Measurements from ENCODE around the gene ZNF77. TPM values are rescaled to one million over a fixed set of nuclear protein-coding genes. Genes with fewer than 3 reads are reported as not detected.
"Not testable (repeated sequence)": the region's sequence is repeated elsewhere in the genome, so short reads cannot be mapped to it uniquely, and the experiment has no call there.

Gene ZNF77
- total and polyA plus RNA-seq, 5 donors, result 2.1 to 4.0 (median 2.3) TPM

GRCh38 chr19:2974342-2975041 is 29.7 kb upstream of the ZNF77 start:
- Histone ChIP-seq H3K4me1 (ENCODE audit: control insufficient read depth, insufficient read depth, low read length) (peaks cover 5% of the 10 kb centered on the region), H3K9me3 (ENCODE audit: control insufficient read depth, low read length) (no peaks in the 10 kb centered on the region), H3K27me3 (ENCODE audit: control insufficient read depth, insufficient read depth) (no peaks in the 10 kb centered on the region), H3K27ac (ENCODE audit: low read length) (peak overlapping the region; percentile 91), H3K4me3 (ENCODE audit: low read length) (no peak overlapping the region)
- intact Hi-C loops (cut with DNase I), result loop anchor here in 1 of 4 donors (5.0 kb wide), 1 partner anchor 58 kb away; no protein-coding TSS in a partner anchor
- peak; percentile 74 to 82 (median 74) for DNase-seq
- WGBS, result 11% methylated on average over 14 of the region's 14 CpGs
- ATAC-seq, result peak; percentile 38 to 70

GRCh38 chr19:2973229-2973628 is 28.5 kb upstream of the ZNF77 start:
- intact Hi-C loops (cut with DNase I), result no loop called here
- H3K27ac ChIP-seq (ENCODE audit: low read length), result peak overlapping the region; percentile 79
- H3K9me3 ChIP-seq (ENCODE audit: control insufficient read depth, low read length), result no peaks in the 10 kb centered on the region
- H3K4me1 ChIP-seq (ENCODE audit: control insufficient read depth, insufficient read depth, low read length), result peaks cover 7% of the 10 kb centered on the region
- 39% methylated on average over 8 of the region's 8 CpGs for WGBS
- DNase-seq (peak; percentile 77 to 90 (median 87)), ATAC-seq (peak; percentile 25 to 41)
- H3K27me3 ChIP-seq (ENCODE audit: control insufficient read depth, insufficient read depth), result no peaks in the 10 kb centered on the region
- H3K4me3 ChIP-seq (ENCODE audit: low read length), result no peak overlapping the region

GRCh38 chr19:2970201-2970835 is 25.5 kb upstream of the ZNF77 start:
- peak overlapping the region; percentile 79 for H3K27ac ChIP-seq (ENCODE audit: low read length)
- intact Hi-C loops (cut with DNase I), result no loop called here
- ATAC-seq (peak; percentile 25 to 34), DNase-seq (peak in 2 of 3 donors; percentile 64 to 70)
- 77% methylated on average over 9 of the region's 9 CpGs for WGBS
- no peaks in the 10 kb centered on the region for H3K27me3 ChIP-seq (ENCODE audit: control insufficient read depth, insufficient read depth)
- H3K9me3 ChIP-seq (ENCODE audit: control insufficient read depth, low read length), result no peaks in the 10 kb centered on the region
- H3K4me3 ChIP-seq (ENCODE audit: low read length), result no peak overlapping the region
- H3K4me1 ChIP-seq (ENCODE audit: control insufficient read depth, insufficient read depth, low read length), result peaks cover 7% of the 10 kb centered on the region

- 8% methylated on average over 5 of the region's 5 CpGs for WGBS
- H3K4me3 ChIP-seq (ENCODE audit: low read length), result no peak overlapping the region
- intact Hi-C loops (cut with DNase I), result loop anchor here in 2 of 4 donors (10.0 kb wide), 1 partner anchor 136 kb away; no protein-coding TSS in a partner anchor
These were observed 24.3 kb upstream of the ZNF77 start for GRCh38 chr19:2969104-2969504.

GRCh38 chr19:2967972-2968371 is 23.2 kb upstream of the ZNF77 start:
- WGBS, result 87% methylated on average over 8 of the region's 8 CpGs
- Histone ChIP-seq H3K9me3 (ENCODE audit: control insufficient read depth, low read length) (no peaks in the 10 kb centered on the region), H3K27me3 (ENCODE audit: control insufficient read depth, insufficient read depth) (no peaks in the 10 kb centered on the region), H3K4me1 (ENCODE audit: control insufficient read depth, insufficient read depth, low read length) (peaks cover 5% of the 10 kb centered on the region), H3K4me3 (ENCODE audit: low read length) (no peak overlapping the region), H3K27ac (ENCODE audit: low read length) (no peak overlapping the region)
- no peak for DNase-seq
- ATAC-seq, result no peak
- intact Hi-C loops (cut with DNase I), result loop anchor here in 2 of 4 donors (10.0 kb wide), 1 partner anchor 137 kb away; no protein-coding TSS in a partner anchor

More at GRCh38 chr19:2969104-2969504, 24.3 kb upstream of the ZNF77 start:
- ATAC-seq (peak; percentile 74 to 78), DNase-seq (peak; percentile 84 to 89 (median 86))
- H3K27ac ChIP-seq (ENCODE audit: low read length), result peak overlapping the region; percentile 93
- no peaks in the 10 kb centered on the region for H3K9me3 ChIP-seq (ENCODE audit: control insufficient read depth, low read length)
- H3K27me3 ChIP-seq (ENCODE audit: control insufficient read depth, insufficient read depth), result no peaks in the 10 kb centered on the region
- peaks cover 5% of the 10 kb centered on the region for H3K4me1 ChIP-seq (ENCODE audit: control insufficient read depth, insufficient read depth, low read length)

- Histone ChIP-seq H3K9me3 (ENCODE audit: control insufficient read depth, low read length) (no peaks in the 10 kb centered on the region), H3K4me1 (ENCODE audit: control insufficient read depth, insufficient read depth, low read length) (peaks cover 3% of the 10 kb centered on the region), H3K27ac (ENCODE audit: low read length) (no peak overlapping the region), H3K27me3 (ENCODE audit: control insufficient read depth, insufficient read depth) (no peaks in the 10 kb centered on the region), H3K4me3 (ENCODE audit: low read length) (no peak overlapping the region)
- ATAC-seq (no peak), DNase-seq (no peak)
- 97% methylated on average over 5 of the region's 5 CpGs for WGBS
- intact Hi-C loops (cut with DNase I), result loop anchor here in 3 of 4 donors (5.0 to 10.0 kb wide), 3 partner anchors 140 to 197 kb away; no protein-coding TSS in a partner anchor
These were observed 20.1 kb upstream of the ZNF77 start for GRCh38 chr19:2964874-2965273.

- DNase-seq; H3K9me3 ChIP-seq (ENCODE audit: control insufficient read depth, low read length); H3K27ac ChIP-seq (ENCODE audit: low read length); ATAC-seq; H3K4me1 ChIP-seq (ENCODE audit: control insufficient read depth, insufficient read depth, low read length); H3K4me3 ChIP-seq (ENCODE audit: low read length); H3K27me3 ChIP-seq (ENCODE audit: control insufficient read depth, insufficient read depth): not testable (repeated sequence)
- WGBS, result 91% methylated on average over 12 of the region's 12 CpGs
- intact Hi-C loops (cut with DNase I), result loop anchor here in 3 of 4 donors (5.0 to 10.0 kb wide), 3 partner anchors 141 to 199 kb away; no protein-coding TSS in a partner anchor
These were observed 18.9 kb upstream of the ZNF77 start for GRCh38 chr19:2963631-2964030.

GRCh38 chr19:2963122-2963521 is 18.4 kb upstream of the ZNF77 start:
- intact Hi-C loops (cut with DNase I), result loop anchor here in 3 of 4 donors (5.0 to 10.0 kb wide), 3 partner anchors 142 to 199 kb away; no protein-coding TSS in a partner anchor
- ATAC-seq, result no peak
- 97% methylated on average over 5 of the region's 5 CpGs for WGBS

GRCh38 chr19:2962018-2962670 is 17.4 kb upstream of the ZNF77 start:
- DNase-seq, result no peak
- no peaks in the 10 kb centered on the region for H3K27me3 ChIP-seq (ENCODE audit: control insufficient read depth, insufficient read depth)
- no peaks in the 10 kb centered on the region for H3K9me3 ChIP-seq (ENCODE audit: control insufficient read depth, low read length)
- 34% methylated on average over 17 of the region's 17 CpGs for WGBS
- intact Hi-C loops (cut with DNase I), result loop anchor here in 3 of 4 donors (5.0 to 10.0 kb wide), 3 partner anchors 143 to 200 kb away; no protein-coding TSS in a partner anchor
- H3K4me1 ChIP-seq (ENCODE audit: control insufficient read depth, insufficient read depth, low read length), result no peaks in the 10 kb centered on the region
- ATAC-seq, result peak; percentile 76 to 85
- H3K27ac ChIP-seq (ENCODE audit: low read length), result no peak overlapping the region
- H3K4me3 ChIP-seq (ENCODE audit: low read length), result no peak overlapping the region

More at GRCh38 chr19:2963122-2963521, 18.4 kb upstream of the ZNF77 start:
- no peak overlapping the region for H3K27ac ChIP-seq (ENCODE audit: low read length)
- no peaks in the 10 kb centered on the region for H3K9me3 ChIP-seq (ENCODE audit: control insufficient read depth, low read length)
- H3K4me3 ChIP-seq (ENCODE audit: low read length), result no peak overlapping the region
- H3K27me3 ChIP-seq (ENCODE audit: control insufficient read depth, insufficient read depth), result no peaks in the 10 kb centered on the region
- no peak for DNase-seq
- H3K4me1 ChIP-seq (ENCODE audit: control insufficient read depth, insufficient read depth, low read length), result no peaks in the 10 kb centered on the region

- 83% methylated on average over 12 of the region's 12 CpGs for WGBS
- H3K4me3 ChIP-seq (ENCODE audit: low read length), result no peak overlapping the region
- no peaks in the 10 kb centered on the region for H3K9me3 ChIP-seq (ENCODE audit: control insufficient read depth, low read length)
- no peak overlapping the region for H3K27ac ChIP-seq (ENCODE audit: low read length)
- intact Hi-C loops (cut with DNase I), result loop anchor here in 3 of 4 donors (5.0 to 10.0 kb wide), 3 partner anchors 145 to 202 kb away; no protein-coding TSS in a partner anchor
- H3K27me3 ChIP-seq (ENCODE audit: control insufficient read depth, insufficient read depth), result no peaks in the 10 kb centered on the region
- DNase-seq (no peak), ATAC-seq (no peak)
- no peaks in the 10 kb centered on the region for H3K4me1 ChIP-seq (ENCODE audit: control insufficient read depth, insufficient read depth, low read length)
These were observed 15.3 kb upstream of the ZNF77 start for GRCh38 chr19:2960120-2960519.
